GM21423 (cell line): ENCODE results near the gene ST7.
"Not testable (repeated sequence)": the region's sequence is repeated elsewhere in the genome, so short reads cannot be mapped to it uniquely, and the experiment has no call there.

ENCODE experiments used
- ATAC-seq: cut with Tn5 transposase; IDR thresholded peaks from one replicate; pipeline ENCODE4 v1.9.1; 2021; ENCODE audit warnings: mild to moderate bottlenecking, moderate library complexity; ENCODE audit not compliant: unreplicated experiment

ST7 gene

DNA sequence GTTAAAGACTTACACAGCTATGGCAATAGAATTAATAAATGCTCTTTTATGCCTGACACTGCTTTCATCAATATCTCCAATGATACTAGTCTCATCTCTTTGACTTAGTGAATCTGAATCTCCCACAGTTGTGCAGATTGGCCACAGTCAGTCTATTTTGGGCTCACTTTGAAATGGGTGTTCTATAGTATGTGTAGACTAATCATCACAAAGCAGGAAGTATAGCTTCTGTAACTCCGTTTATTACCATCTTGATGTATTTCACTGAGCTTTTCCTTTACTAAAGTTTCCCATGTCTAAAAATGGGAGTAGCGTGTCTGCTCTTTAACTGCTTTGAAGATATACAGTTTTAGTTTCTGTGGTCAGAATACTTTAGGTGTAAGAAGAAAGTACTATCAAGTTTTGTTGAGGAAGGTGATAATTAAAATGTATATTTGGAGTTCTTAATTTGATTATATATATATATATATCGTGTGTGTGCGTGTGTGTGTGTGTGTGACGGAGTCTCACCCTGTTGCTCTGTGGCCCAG, 70.1 kb downstream of the ST7 start:
- no peak for ATAC-seq

DNA sequence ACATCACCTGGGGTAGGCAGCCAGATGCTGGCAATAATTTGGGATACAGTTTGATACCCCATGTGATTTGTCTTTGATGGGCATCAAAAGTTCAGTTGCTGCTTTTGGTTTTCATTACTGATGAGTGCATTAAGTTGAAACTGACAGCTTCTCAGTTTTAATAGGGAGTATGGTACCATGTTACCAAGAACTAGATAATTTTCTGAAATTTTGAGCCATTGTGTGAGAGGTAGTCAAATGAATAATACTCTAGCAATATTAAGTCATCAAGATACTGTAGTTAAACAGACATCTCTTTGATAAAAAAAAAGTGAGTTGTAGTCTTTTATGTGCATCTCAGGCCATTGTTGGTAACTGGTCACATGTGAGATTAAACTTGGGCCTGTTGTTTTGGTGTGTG, 71.5 kb downstream of the ST7 start:
- no peak for ATAC-seq

DNA sequence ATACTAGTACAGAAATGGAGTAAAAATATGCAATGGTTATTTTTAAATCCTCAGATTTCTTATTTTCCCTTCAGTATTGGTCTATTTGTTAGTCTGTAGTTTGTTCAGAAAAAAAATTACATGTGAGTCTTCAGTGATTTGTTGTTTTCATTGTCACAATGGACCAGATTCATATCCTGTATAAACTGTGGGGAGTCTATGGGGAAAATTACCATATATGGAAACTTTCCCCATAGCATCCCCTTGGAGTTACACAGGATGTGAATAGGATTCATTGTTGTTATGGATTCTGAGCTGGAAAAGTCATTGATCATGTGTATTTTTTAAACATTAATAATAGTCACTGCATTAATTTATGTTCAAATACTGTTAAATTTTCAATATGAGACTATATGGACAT, 72.6 kb downstream of the ST7 start:
- no peak for ATAC-seq

DNA sequence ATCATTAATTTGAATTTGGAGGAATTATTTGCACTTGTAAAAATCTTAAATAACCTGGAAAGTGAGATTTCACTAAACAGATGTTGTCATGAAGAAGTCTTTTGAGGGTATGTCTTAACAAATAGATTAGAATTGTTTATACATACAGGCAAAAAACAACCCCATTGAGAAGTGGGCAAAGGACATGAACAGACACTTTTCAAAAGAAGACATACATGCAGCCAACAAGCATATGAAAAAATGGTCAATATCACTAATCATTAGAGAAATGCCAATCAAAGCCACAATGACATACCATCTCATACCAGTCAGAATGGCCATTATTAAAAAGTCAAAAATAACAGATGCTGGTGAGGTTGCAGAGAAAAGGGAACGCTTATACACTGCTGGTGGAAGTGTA, 77.0 kb downstream of the ST7 start:
- ATAC-seq, result not testable (repeated sequence)

DNA sequence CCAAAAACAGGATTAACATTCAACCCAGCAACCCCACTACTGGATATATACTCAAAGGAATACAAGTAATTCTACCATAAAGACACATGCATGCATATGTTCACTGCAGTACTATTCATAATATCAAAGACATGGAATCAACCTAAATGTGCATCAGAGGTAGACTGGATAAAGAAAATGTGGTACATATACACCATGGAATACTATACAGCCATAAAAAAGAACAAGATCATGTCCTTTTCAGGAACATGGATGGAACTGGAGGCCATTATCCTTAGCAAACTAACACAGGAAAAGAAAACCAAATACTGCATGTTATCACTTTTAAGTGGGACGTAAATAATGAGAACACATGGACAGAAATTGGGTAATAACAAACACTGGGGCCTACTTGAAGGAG, 77.5 kb downstream of the ST7 start:
- ATAC-seq, result not testable (repeated sequence)

DNA sequence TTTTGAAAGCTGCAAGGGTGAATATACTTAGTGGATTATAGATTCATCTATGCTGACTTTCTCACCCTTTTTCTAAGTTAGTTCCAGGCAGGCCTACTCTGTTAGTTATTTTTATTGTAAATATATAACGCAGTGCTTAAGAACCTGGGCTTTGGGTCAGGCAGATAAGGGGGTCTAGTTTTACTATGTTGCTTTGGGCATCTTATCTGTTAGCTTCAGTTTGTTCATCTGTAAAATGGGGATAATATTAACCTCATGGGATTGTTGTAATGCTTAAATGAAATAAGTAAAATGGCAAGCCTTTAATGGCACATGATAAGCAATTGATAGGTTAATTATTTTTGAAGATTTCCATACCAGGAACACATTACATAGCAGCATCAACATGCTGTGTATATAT, 79.5 kb downstream of the ST7 start:
- ATAC-seq, result no peak

DNA sequence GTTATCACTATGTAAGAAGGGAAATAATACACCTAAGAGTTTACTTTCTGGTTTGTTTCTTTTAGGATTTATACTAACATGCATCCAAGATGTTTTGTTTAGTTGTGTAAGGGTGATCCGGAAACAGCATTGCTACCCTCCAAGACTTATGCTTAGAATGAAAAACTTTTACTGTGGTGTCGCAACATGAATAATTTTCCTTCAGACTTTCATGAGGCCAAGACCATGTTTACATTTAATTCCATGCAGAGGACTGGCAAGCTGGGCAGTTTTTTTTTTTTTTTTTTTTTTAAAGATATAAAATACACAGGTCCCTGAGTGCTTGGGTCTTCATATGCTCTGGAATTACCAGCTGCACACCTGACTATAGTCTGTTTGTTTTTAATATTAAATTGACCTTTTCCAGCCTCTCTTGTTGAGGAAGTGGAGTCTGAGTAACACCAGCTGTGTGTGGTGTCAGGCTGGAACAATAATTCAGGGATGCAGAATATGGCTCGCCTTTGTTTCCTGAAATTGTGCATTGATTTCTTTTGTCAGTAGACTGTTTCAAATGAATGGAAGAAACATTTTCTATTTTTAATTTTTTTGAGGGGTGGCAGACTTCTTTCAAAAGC, 81.7 kb downstream of the ST7 start:
- ATAC-seq, result no peak

DNA sequence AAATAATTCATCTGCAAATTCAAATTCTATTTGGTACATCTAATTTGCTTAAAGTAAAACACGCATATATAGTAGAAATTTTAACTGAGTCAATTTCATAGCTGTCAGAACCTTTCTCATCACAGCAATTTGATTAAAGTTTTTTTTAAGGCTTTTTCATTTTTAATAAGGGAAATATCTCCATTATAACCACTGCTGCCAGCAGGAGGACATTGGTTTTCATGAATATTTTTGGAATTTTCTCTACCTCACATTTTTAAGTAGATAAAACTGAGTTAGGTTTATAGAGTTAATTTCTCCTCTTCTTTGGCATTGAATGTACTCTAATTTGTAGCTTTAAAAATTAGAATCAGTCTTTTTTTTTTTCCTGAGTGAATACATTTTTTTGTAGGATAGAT, 82.2 kb downstream of the ST7 start:
- no peak for ATAC-seq

DNA sequence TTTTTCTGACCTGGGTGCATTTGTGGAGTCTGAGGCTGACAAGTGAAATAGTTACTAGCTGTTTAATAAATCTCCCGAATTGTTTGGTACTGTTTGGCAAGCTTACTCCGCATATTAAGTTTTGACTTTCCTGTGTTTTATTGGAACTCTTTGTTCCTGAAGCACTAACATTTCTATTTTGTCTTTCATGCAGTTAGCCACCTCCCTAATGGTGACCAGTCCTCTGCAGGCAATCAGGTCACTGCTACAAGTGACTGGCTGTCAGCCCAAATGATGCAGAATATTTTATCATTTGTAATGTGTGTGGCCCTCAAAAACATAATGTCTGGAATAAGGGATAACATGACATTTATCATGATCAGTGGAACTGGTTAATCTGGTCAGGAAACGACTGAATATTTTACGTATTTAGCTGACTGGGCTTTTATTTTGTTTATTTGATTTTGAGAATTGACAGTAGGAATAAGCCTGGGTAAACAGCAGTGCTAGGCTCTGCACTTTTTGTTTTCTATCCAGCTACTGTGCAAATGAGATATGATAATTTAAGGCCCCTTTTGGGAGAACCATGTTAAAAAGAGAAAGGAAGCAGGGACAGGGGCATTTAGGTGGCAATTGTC, 82.9 kb downstream of the ST7 start:
- no peak for ATAC-seq

DNA sequence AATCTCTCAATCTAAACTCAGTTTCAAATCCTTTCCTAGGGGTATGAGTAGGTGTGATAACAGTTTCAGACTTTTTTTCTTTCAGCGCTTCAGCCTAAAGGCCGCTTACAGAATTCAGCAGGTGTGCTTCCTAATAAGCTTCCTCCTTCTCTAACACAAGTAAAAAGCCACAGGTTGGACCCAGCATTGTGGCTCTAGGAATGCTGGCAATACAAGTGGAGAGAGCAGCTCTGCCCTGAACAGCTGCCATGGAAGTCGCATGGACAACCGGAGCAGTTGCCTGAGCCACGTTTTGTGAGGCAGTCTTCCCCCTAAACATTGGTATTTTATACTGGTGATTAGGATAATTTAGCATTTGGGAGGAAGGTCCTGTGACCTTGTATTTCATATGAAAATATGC, 83.5 kb downstream of the ST7 start:
- ATAC-seq, result no peak

DNA sequence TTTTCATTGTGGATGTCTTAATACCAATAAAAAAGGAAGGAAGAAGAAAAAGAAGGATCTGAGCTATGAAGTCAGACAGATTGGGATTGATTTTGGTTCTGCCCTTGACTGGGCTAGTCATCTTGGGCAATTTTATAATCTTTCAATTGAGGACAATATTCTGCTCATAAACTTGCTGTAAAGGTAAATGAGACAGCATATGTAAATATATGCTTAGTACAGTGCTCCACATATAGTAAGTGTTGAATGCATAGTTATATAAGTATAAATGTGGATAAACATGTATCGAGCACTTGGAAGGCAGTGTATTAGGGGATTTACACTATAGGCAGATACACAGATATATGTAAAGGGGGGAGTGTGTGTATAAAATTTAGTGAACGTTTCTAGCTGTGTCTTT, 85.1 kb downstream of the ST7 start:
- no peak for ATAC-seq

DNA sequence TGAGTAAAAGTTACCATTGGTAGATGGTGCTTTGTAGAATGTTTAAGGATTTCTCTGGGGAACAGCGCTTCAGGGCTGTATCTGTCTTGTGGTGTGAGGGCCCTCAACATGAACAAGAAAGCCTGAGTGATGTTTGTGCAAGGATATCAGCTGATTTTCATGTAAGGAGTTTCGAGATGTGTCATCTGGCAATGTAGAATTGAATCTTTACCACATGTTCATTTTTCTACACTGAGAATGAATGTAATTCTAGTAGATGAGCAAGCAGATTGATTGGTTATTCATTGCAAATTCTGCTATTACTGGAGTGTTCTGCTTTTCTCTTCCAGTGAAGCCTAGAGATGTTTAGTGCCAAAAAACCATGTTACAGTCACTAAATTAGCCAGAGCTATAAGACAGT, 87.7 kb downstream of the ST7 start:
- ATAC-seq, result peak; percentile 68

DNA sequence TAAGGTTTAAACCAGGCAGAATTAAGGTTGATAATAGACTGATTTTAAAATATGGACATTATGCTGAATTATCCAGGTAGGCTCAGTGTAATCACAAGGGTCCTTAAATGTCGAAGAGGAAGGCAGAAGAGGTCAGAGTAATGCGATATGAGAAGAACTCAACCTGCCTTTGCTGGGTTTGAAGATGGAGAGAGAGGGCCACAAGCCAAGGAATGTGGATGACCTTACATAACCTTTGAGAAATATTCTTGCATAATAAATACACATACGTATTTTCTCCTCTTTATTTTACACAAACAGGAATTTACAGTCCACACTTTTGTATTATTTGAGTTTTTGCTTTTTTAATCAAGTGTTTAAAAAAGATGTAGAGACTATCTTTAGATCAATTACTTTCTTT, 88.5 kb downstream of the ST7 start:
- ATAC-seq, result no peak

DNA sequence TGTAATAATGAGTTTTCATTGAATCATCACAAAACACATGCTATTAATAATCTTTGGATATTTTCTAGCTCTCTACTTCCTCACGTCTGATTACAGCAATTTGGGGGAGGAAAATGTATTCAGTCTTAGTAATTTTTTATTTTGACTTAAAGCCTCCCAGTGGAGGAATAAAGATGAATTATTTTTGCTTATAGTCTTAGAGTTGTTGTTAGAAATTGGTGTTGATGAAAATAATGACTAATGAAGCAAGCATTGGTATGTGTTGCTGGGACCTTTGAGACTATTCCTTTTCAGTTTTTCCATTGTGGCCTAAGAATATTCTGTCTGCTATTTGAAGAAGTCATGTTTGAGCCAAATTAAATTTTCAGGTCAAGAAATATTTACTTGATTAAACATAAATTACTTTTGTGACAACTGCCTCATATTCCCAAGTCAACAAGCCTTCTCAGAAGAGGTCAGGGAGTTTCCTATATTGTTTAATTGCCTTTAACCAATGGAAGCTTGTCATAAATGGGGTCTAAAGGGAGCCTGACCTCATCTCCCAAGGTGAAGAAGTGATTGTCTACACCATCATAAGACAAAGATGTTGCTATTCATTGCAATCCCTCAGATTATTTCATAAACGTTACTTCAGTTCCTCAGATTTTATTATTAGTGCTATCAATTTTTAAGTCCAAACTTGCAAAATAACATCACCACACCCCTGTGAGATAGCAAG, 90.0 kb downstream of the ST7 start:
- ATAC-seq, result no peak

DNA sequence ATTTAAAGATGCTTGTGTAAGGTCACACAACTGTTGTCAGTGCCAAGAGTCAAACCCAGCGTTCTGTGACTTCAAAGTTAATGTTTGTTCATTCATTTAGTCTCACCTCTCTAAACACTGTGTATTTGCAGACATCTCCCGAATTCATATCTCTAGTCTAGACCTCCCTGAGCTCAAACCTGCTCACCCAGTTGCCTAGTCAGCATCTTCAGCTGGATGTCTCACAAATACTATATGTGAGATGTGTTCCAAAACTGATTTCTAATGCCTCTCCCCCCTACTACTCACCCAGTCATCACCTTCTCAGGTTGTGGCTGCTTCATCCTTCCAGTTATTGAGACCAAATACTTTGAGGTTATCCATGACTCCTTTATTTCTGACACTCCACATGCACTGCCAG, 91.4 kb downstream of the ST7 start:
- ATAC-seq, result no peak

DNA sequence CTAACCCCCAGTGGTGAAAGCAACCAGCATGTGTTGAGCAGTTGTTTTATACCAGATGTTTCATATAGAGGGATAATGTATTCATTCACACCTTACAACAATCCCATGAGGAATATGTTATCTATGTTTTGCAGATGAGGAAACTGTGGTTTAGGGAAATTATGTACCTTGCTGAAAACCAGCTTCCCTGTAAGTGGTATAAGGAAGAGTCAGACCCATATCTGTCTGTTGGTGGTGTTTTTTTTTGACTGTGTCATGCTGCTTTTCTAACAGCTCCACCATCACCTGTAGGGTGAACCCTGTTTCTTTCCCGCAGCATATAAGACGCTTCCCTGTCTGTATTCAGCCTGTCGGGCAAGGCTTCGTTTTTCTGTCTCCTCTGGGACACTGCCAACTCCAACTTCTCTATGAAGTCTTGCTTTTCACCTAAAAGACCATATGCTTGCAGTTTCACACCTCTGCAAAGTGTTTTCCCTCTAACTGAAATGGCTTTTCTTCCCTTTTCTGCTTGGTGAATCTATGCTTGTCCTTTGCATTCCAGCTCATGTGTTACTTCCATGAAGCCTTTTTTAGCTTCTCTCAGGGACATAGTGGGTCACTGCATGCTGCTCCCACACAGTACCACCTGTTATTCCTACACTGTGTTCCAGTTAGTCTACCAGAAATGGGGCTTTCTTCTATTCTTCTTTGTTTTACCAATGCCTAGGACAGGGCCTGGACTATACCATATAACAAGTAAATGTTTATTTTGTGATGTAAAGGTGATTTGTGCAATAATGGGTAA, 92.8 kb downstream of the ST7 start:
- ATAC-seq, result no peak

DNA sequence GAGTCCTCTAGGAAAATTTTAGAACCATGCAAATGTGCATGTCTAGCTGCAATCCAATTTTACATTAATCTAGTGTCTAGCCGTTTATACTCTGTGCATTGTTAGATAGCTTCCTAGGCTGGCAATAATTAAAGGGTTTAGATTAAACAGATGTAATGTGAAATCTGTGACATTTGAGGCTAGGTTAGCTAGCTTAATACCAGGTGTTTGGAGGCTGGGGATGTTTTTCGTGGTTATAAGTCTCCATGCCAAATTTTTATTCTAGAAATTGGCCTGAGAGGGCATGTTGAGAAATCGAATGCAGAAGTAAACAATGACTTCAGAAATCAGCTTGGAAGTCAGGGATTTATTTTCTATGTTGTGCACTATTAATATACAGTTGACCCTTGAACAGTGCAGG, 94.2 kb downstream of the ST7 start:
- no peak for ATAC-seq

DNA sequence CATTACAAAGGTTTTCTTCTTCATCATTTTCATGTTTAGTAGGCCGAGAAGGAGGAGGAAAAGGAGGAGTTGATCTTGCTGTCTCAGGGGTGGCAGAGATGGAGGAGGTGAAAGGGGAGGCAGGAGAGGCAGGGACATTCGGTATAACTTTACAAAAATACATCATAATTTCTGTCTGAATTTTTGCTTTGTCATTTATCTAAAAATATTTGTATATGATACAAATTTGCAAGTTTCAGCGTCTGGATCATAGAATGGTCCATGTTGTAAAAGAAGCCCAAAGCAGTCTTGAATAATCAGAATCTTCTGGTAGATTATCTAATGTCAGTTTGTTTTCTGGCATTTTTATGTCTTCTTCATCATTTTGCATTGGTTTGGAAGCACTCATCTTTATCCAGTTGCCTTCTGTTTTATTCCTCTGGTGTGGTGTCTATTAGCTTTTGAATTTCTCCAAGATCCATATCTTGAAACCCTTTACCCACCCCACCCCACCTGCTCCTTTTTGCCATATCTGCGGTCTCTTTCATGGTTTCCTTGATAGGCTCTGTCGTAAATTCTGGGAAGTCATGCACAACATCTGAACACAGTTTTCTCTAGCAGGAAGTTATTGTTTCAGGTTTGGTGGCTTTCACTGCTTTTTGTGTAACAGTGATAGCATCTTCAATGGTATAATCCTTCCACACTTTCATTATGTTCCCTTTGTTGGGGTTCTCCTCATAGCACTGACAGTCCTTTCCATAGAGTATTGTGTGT, 95.0 kb downstream of the ST7 start:
- ATAC-seq, result no peak

DNA sequence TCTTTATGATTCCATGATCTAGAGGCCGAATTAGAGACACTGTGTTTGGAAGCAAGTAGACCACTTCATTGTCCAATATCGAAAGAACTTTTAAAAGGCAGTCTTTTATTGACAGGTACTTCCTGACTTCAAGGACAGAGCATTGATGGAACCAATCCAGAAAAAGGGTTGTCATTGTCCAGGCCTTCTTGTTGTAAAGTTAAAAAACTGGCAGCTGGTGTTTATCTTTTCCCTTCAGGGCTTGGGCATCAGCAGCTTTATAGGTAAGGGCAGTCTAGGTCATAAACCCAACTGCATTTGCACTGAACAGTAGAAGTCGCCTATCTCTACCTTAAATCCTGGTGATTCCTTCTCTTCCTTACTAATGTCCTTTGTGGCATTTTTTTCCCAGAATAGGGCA, 95.6 kb downstream of the ST7 start:
- ATAC-seq, result no peak

DNA sequence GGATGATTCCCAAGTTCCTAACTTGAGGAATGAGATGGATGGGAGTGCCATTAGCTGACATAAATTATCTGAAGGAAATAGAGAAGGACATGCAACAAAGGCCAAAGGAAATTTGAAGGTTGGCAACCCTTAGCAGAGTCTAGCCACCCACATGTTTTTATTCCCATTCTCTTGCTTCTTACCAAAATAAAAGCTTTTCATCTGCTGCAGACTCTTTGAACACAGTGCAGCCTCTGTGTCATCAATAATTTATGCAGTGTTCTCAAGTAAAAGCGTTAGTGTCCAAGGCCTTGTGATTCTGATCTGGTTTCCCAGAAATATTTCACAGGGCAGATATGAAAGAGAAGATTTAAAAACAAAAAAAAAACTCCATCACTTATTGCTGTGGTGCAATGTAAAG, 98.5 kb downstream of the ST7 start:
- ATAC-seq, result no peak

DNA sequence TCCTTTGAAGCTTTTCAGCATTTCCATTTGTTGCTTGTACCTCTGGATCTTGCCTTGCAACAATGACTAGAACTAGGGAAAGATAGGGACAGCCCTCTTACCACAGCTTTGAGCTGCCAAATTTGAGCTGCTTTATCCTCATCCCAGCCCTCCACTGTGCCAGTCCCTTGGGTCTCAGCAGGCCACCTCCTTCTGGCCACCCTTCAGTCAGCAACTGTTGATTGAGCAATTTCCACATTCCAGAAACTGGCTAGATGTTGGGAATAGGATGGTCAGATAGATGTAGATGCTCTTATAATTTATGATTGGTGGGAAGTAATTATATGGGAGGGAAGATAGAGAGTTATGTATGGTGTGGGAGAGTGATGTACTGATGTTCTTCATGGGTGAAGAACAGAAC, 100.1 kb downstream of the ST7 start:
- no peak for ATAC-seq
